ENCODE measurements around the gene APBB1IP.
"Not testable (repeated sequence)": the region's sequence is repeated elsewhere in the genome, so short reads cannot be mapped to it uniquely, and the experiment has no call there.

APBB1IP gene

DNA sequence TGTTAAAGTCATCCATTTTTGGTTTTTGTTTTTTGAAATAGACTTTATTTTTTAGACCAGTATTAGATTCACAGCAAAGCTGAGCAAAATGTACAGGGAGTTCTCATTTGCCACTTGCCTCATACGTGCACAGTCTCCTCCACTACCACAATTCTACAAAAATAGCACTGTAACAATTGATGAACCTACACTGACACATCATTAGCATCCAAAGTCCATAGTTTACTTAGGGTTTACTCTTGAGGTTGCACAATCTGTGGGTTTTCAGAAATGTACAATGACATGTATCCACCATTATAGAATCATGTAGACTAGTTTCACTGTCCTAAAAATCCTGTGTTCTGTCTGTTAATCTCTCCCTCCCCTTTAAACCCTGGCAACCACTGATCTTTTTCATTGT is 133.5 kb downstream of the APBB1IP start:
- no peaks in the 10 kb centered on the region for H3K79me1 ChIP-seq (ENCODE audit: low read depth, low read length)
- peaks cover 0 to 16% (median 4%) of the 10 kb centered on the region in 3 experiments for H3K27me3 ChIP-seq (ENCODE audit: control insufficient read depth in 3 of 3, insufficient read depth in 3 of 3, low read depth in 1 of 3, low read length in 3 of 3)
- no peak overlapping the region for H2BK12ac ChIP-seq (ENCODE audit: low read length)
- H3K9ac ChIP-seq (ENCODE audit: low read depth, low read length, poor library complexity): no peak overlapping the region
- no peaks in the 10 kb centered on the region for H3K36me3 ChIP-seq (replicated peaks in 1 of 2; ENCODE audit: control insufficient read depth in 2 of 2, insufficient read depth in 2 of 2, low read length in 2 of 2)
- no peak overlapping the region for H3K14ac ChIP-seq (ENCODE audit: low read length)
- H3K18ac ChIP-seq (ENCODE audit: low read length): no peak overlapping the region
- H2AK5ac ChIP-seq (ENCODE audit: low read depth, low read length): no peak overlapping the region
- H2AFZ ChIP-seq (ENCODE audit: low read length): no peak overlapping the region
- H3K4me3 ChIP-seq (ENCODE audit: low read length in 2 of 2): no peak overlapping the region
- no peak overlapping the region for H4K8ac ChIP-seq (ENCODE audit: low read depth, low read length)
- H3K9me3 ChIP-seq (replicated peaks in 1 of 2; ENCODE audit: control insufficient read depth in 2 of 2, insufficient read depth in 1 of 2, low read depth in 1 of 2, low read length in 2 of 2): no peaks in the 10 kb centered on the region
- no peak overlapping the region for H3K27ac ChIP-seq (replicated peaks; ENCODE audit: low read length)
- no peak overlapping the region for H3K4ac ChIP-seq (ENCODE audit: low read length)
- no peak for DNase-seq (ENCODE audit: low spot score)
- H2BK15ac ChIP-seq (ENCODE audit: low read length): no peak overlapping the region
- H3K23ac ChIP-seq (ENCODE audit: low read depth, low read length, poor library complexity): no peak overlapping the region
- no peak overlapping the region for H2BK5ac ChIP-seq (ENCODE audit: low read length)
- no peak overlapping the region for H2BK120ac ChIP-seq (ENCODE audit: low read depth, low read length)
- peaks cover 0 to under 1% of the 10 kb centered on the region in 2 donors for H3K4me1 ChIP-seq (ENCODE audit: control insufficient read depth in 2 of 2, insufficient read depth in 1 of 2, low read depth in 1 of 2, low read length in 2 of 2)
- H4K91ac ChIP-seq (ENCODE audit: low read depth, low read length, poor library complexity): no peak overlapping the region
- WGBS, 2 donors (ENCODE audit: extremely low coverage in 2 of 2, insufficient read length in 2 of 2, insufficient replicate concordance in 1 of 2): no CpG with 5 or more reads among the region's 1 CpG
- H3K4me2 ChIP-seq (ENCODE audit: insufficient read depth, low read length, poor library complexity, severe bottlenecking): no peak overlapping the region

- H3K18ac ChIP-seq (ENCODE audit: low read length): no peak overlapping the region
- no peak overlapping the region for H3K27ac ChIP-seq (replicated peaks; ENCODE audit: low read length)
- H2AFZ ChIP-seq (ENCODE audit: low read length): no peak overlapping the region
- H3K23ac ChIP-seq (ENCODE audit: low read depth, low read length, poor library complexity): no peak overlapping the region
- no peak for DNase-seq (ENCODE audit: low spot score)
- H3K79me1 ChIP-seq (ENCODE audit: low read depth, low read length): no peaks in the 10 kb centered on the region
- no peak overlapping the region for H2BK120ac ChIP-seq (ENCODE audit: low read depth, low read length)
- no peak overlapping the region for H2AK5ac ChIP-seq (ENCODE audit: low read depth, low read length)
- no peak overlapping the region for H4K91ac ChIP-seq (ENCODE audit: low read depth, low read length, poor library complexity)
- H3K9me3 ChIP-seq (replicated peaks in 1 of 2; ENCODE audit: control insufficient read depth in 2 of 2, insufficient read depth in 1 of 2, low read depth in 1 of 2, low read length in 2 of 2): no peaks in the 10 kb centered on the region
- no peaks in the 10 kb centered on the region for H3K36me3 ChIP-seq (replicated peaks in 1 of 2; ENCODE audit: control insufficient read depth in 2 of 2, insufficient read depth in 2 of 2, low read length in 2 of 2)
- no peak overlapping the region for H3K14ac ChIP-seq (ENCODE audit: low read length)
- no peak overlapping the region for H3K4ac ChIP-seq (ENCODE audit: low read length)
- no peaks in the 10 kb centered on the region for H3K4me1 ChIP-seq (ENCODE audit: control insufficient read depth in 2 of 2, insufficient read depth in 1 of 2, low read depth in 1 of 2, low read length in 2 of 2)
- H3K4me3 ChIP-seq (ENCODE audit: low read length in 2 of 2): no peak overlapping the region
- no CpG with 5 or more reads among the region's 2 CpGs for WGBS, 2 donors (ENCODE audit: extremely low coverage in 2 of 2, insufficient read length in 2 of 2, insufficient replicate concordance in 1 of 2)
- no peak overlapping the region for H2BK15ac ChIP-seq (ENCODE audit: low read length)
- H3K4me2 ChIP-seq (ENCODE audit: insufficient read depth, low read length, poor library complexity, severe bottlenecking): no peak overlapping the region
- H3K27me3 ChIP-seq (ENCODE audit: control insufficient read depth in 3 of 3, insufficient read depth in 3 of 3, low read depth in 1 of 3, low read length in 3 of 3): peaks cover 0 to under 1% (median 0%) of the 10 kb centered on the region in 3 experiments
- H4K8ac ChIP-seq (ENCODE audit: low read depth, low read length): no peak overlapping the region
- H2BK5ac ChIP-seq (ENCODE audit: low read length): no peak overlapping the region
- H2BK12ac ChIP-seq (ENCODE audit: low read length): no peak overlapping the region
- no peak overlapping the region for H3K9ac ChIP-seq (ENCODE audit: low read depth, low read length, poor library complexity)
Observed at GRCh38 chr10:26573674-26574073, 135.5 kb downstream of the APBB1IP start.

DNA sequence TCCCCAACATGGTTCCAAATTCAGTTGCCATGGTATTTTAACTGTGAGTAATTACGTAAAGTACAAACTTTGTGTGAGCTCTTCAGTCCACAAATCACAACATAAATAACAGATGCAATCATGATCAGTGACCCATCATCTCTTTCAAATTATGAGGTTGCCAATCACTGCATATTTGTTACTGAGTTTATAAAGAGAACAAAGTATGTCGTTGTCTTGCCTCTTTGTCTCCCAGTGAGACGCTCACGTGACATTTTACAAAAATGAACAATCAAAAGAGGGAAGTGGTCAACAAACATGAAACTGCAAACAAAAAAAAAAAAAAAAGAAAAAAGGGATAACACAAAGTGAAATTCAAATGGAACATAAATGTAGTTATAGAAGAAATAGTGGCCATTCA is 136.6 kb downstream of the APBB1IP start:
- peaks cover under 1% of the 10 kb centered on the region for H3K79me1 ChIP-seq (ENCODE audit: low read depth, low read length)
- H3K23ac ChIP-seq (ENCODE audit: low read depth, low read length, poor library complexity): no peak overlapping the region
- H3K27ac ChIP-seq (replicated peaks; ENCODE audit: low read length): no peak overlapping the region
- no peak overlapping the region for H3K9ac ChIP-seq (ENCODE audit: low read depth, low read length, poor library complexity)
- H4K8ac ChIP-seq (ENCODE audit: low read depth, low read length): no peak overlapping the region
- H4K91ac ChIP-seq (ENCODE audit: low read depth, low read length, poor library complexity): no peak overlapping the region
- H3K4me3 ChIP-seq (ENCODE audit: low read length in 2 of 2): no peak overlapping the region
- no peaks in the 10 kb centered on the region for H3K27me3 ChIP-seq (ENCODE audit: control insufficient read depth in 3 of 3, insufficient read depth in 3 of 3, low read depth in 1 of 3, low read length in 3 of 3)
- H3K18ac ChIP-seq (ENCODE audit: low read length): no peak overlapping the region
- H3K4ac ChIP-seq (ENCODE audit: low read length): no peak overlapping the region
- H2BK5ac ChIP-seq (ENCODE audit: low read length): no peak overlapping the region
- H3K36me3 ChIP-seq (replicated peaks in 1 of 2; ENCODE audit: control insufficient read depth in 2 of 2, insufficient read depth in 2 of 2, low read length in 2 of 2): no peaks in the 10 kb centered on the region
- no peak overlapping the region for H3K14ac ChIP-seq (ENCODE audit: low read length)
- no peaks in the 10 kb centered on the region for H3K4me1 ChIP-seq (ENCODE audit: control insufficient read depth in 2 of 2, insufficient read depth in 1 of 2, low read depth in 1 of 2, low read length in 2 of 2)
- H3K9me3 ChIP-seq (replicated peaks in 1 of 2; ENCODE audit: control insufficient read depth in 2 of 2, insufficient read depth in 1 of 2, low read depth in 1 of 2, low read length in 2 of 2): no peaks in the 10 kb centered on the region
- WGBS, 2 donors (ENCODE audit: extremely low coverage in 2 of 2, insufficient read length in 2 of 2, insufficient replicate concordance in 1 of 2): no CpG with 5 or more reads among the region's 4 CpGs
- H2BK120ac ChIP-seq (ENCODE audit: low read depth, low read length): no peak overlapping the region
- H2BK12ac ChIP-seq (ENCODE audit: low read length): no peak overlapping the region
- DNase-seq (ENCODE audit: low spot score): no peak
- H3K4me2 ChIP-seq (ENCODE audit: insufficient read depth, low read length, poor library complexity, severe bottlenecking): no peak overlapping the region
- no peak overlapping the region for H2BK15ac ChIP-seq (ENCODE audit: low read length)
- no peak overlapping the region for H2AFZ ChIP-seq (ENCODE audit: low read length)
- no peak overlapping the region for H2AK5ac ChIP-seq (ENCODE audit: low read depth, low read length)

DNA sequence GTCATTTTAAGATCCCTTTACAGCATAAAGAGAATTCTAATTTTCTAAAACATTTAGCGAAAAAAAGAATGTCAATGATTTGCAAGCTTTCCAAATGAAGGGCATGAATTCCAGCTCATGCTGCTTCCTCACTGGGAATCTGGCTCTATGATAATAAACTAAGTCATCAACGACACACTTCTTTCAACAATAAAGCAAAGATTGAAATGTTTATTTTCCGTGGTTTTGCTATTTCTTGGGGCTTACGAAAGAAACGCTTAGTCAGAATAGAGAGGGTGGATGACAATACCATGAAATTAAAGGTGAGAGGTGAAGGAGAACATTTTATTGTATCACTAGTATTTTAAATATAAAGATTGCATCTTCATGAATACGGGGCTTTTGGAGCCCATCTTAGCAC is 140.2 kb downstream of the APBB1IP start:
- not testable (repeated sequence) for H2BK5ac ChIP-seq (ENCODE audit: low read length); H3K18ac ChIP-seq (ENCODE audit: low read length); H3K4me3 ChIP-seq (ENCODE audit: low read length in 2 of 2); H3K27me3 ChIP-seq (ENCODE audit: control insufficient read depth in 3 of 3, insufficient read depth in 3 of 3, low read depth in 1 of 3, low read length in 3 of 3); H3K36me3 ChIP-seq (replicated peaks in 1 of 2; ENCODE audit: control insufficient read depth in 2 of 2, insufficient read depth in 2 of 2, low read length in 2 of 2); H3K23ac ChIP-seq (ENCODE audit: low read depth, low read length, poor library complexity); H2AK5ac ChIP-seq (ENCODE audit: low read depth, low read length); H3K27ac ChIP-seq (replicated peaks; ENCODE audit: low read length); H3K14ac ChIP-seq (ENCODE audit: low read length); H3K9me3 ChIP-seq (replicated peaks in 1 of 2; ENCODE audit: control insufficient read depth in 2 of 2, insufficient read depth in 1 of 2, low read depth in 1 of 2, low read length in 2 of 2); H3K4ac ChIP-seq (ENCODE audit: low read length); H2AFZ ChIP-seq (ENCODE audit: low read length); H2BK15ac ChIP-seq (ENCODE audit: low read length); H3K4me1 ChIP-seq (ENCODE audit: control insufficient read depth in 2 of 2, insufficient read depth in 1 of 2, low read depth in 1 of 2, low read length in 2 of 2); H4K8ac ChIP-seq (ENCODE audit: low read depth, low read length); H3K9ac ChIP-seq (ENCODE audit: low read depth, low read length, poor library complexity); H4K91ac ChIP-seq (ENCODE audit: low read depth, low read length, poor library complexity); H2BK12ac ChIP-seq (ENCODE audit: low read length); H3K4me2 ChIP-seq (ENCODE audit: insufficient read depth, low read length, poor library complexity, severe bottlenecking); H3K79me1 ChIP-seq (ENCODE audit: low read depth, low read length); H2BK120ac ChIP-seq (ENCODE audit: low read depth, low read length); DNase-seq (ENCODE audit: low spot score)
- no CpG with 5 or more reads among the region's 6 CpGs for WGBS, 2 donors (ENCODE audit: extremely low coverage in 2 of 2, insufficient read length in 2 of 2, insufficient replicate concordance in 1 of 2)
